ENCODE results near the gene CDC73. TPM values are rescaled to one million over a fixed set of nuclear protein-coding genes. Genes with fewer than 3 reads are reported as not detected.

CDC73 gene
- total and polyA plus RNA-seq, 2 donors (not counting 1 experiment from before 2014, with no cell fraction given) = 18.7 to 69.8 TPM

GRCh38 chr1:193140254-193140653, 18.4 kb downstream of the CDC73 start:
- no peak overlapping the region for H2AFZ ChIP-seq (ENCODE audit: low read length)
- no peak for DNase-seq (ENCODE audit: low read depth in 2 of 2)
- H3K9ac ChIP-seq (ENCODE audit: insufficient read depth, low read length) = no peak overlapping the region
- no peaks in the 10 kb centered on the region for H4K20me1 ChIP-seq (ENCODE audit: control insufficient read depth, extremely low read depth, insufficient read depth, low read length)
- H3K9me3 ChIP-seq (ENCODE audit: control insufficient read depth, insufficient read depth, low read depth, low read length) = no peaks in the 10 kb centered on the region
- no peaks in the 10 kb centered on the region for H3K27me3 ChIP-seq (ENCODE audit: control insufficient read depth, insufficient read depth, low read length)
- H3K4me1 ChIP-seq (ENCODE audit: control insufficient read depth, extremely low read depth, insufficient read depth, low read length) = no peaks in the 10 kb centered on the region
- peaks cover 3% of the 10 kb centered on the region for H3K36me3 ChIP-seq (ENCODE audit: control insufficient read depth, insufficient read depth, low read length)
- no peak overlapping the region for H3K4me2 ChIP-seq (ENCODE audit: extremely low read depth, insufficient read depth, low read length)
- H3K4me3 ChIP-seq (replicated peaks in 1 of 4; ENCODE audit: control extremely low read depth in 1 of 4, insufficient read depth in 1 of 4, low read depth in 3 of 4, low read length in 4 of 4) = no peak overlapping the region
- TF ChIP-seq EZH2 (IDR thresholded peaks at IDR 0.05; ENCODE audit: low read length, missing control alignments) = no peak
- no peak for TF ChIP-seq CTCF (conservative IDR thresholded peaks at IDR 0.05 in 1 of 2, IDR thresholded peaks at IDR 0.05 in 1 of 2; ENCODE audit: low read depth in 1 of 2, low read length in 2 of 2)
- no peak overlapping the region for H3K27ac ChIP-seq (ENCODE audit: insufficient read depth, low read length)
- H3K79me2 ChIP-seq (ENCODE audit: control insufficient read depth, insufficient read depth, low read length) = peaks cover 6% of the 10 kb centered on the region

- TF ChIP-seq CTCF (conservative IDR thresholded peaks at IDR 0.05 in 1 of 2, IDR thresholded peaks at IDR 0.05 in 1 of 2; ENCODE audit: low read depth in 1 of 2, low read length in 2 of 2) = no peak
- TF ChIP-seq EZH2 (IDR thresholded peaks at IDR 0.05; ENCODE audit: low read length, missing control alignments) = no peak
- Histone ChIP-seq H3K36me3 (ENCODE audit: control insufficient read depth, insufficient read depth, low read length) (peaks cover 5% of the 10 kb centered on the region), H4K20me1 (ENCODE audit: control insufficient read depth, extremely low read depth, insufficient read depth, low read length) (no peaks in the 10 kb centered on the region), H3K79me2 (ENCODE audit: control insufficient read depth, insufficient read depth, low read length) (peaks cover 6% of the 10 kb centered on the region), H3K4me2 (ENCODE audit: extremely low read depth, insufficient read depth, low read length) (no peak overlapping the region), H3K27ac (ENCODE audit: insufficient read depth, low read length) (no peak overlapping the region), H3K27me3 (ENCODE audit: control insufficient read depth, insufficient read depth, low read length) (no peaks in the 10 kb centered on the region), H3K4me3 (replicated peaks in 1 of 4; ENCODE audit: control extremely low read depth in 1 of 4, insufficient read depth in 1 of 4, low read depth in 3 of 4, low read length in 4 of 4) (no peak overlapping the region), H3K9me3 (ENCODE audit: control insufficient read depth, insufficient read depth, low read depth, low read length) (no peaks in the 10 kb centered on the region), H3K4me1 (ENCODE audit: control insufficient read depth, extremely low read depth, insufficient read depth, low read length) (no peaks in the 10 kb centered on the region), H3K9ac (ENCODE audit: insufficient read depth, low read length) (no peak overlapping the region), H2AFZ (ENCODE audit: low read length) (no peak overlapping the region)
- no peak for DNase-seq (ENCODE audit: low read depth in 2 of 2)
These were observed 20.0 kb downstream of the CDC73 start for GRCh38 chr1:193141804-193142203.

- H3K4me1 ChIP-seq (ENCODE audit: control insufficient read depth, extremely low read depth, insufficient read depth, low read length) = no peaks in the 10 kb centered on the region
- no peaks in the 10 kb centered on the region for H3K27me3 ChIP-seq (ENCODE audit: control insufficient read depth, insufficient read depth, low read length)
- no peaks in the 10 kb centered on the region for H3K9me3 ChIP-seq (ENCODE audit: control insufficient read depth, insufficient read depth, low read depth, low read length)
- H4K20me1 ChIP-seq (ENCODE audit: control insufficient read depth, extremely low read depth, insufficient read depth, low read length) = no peaks in the 10 kb centered on the region
- H3K4me2 ChIP-seq (ENCODE audit: extremely low read depth, insufficient read depth, low read length) = no peak overlapping the region
- peaks cover 6% of the 10 kb centered on the region for H3K79me2 ChIP-seq (ENCODE audit: control insufficient read depth, insufficient read depth, low read length)
- no peak overlapping the region for H3K9ac ChIP-seq (ENCODE audit: insufficient read depth, low read length)
- H2AFZ ChIP-seq (ENCODE audit: low read length) = no peak overlapping the region
- no peak for TF ChIP-seq CTCF (conservative IDR thresholded peaks at IDR 0.05 in 1 of 2, IDR thresholded peaks at IDR 0.05 in 1 of 2; ENCODE audit: low read depth in 1 of 2, low read length in 2 of 2)
- no peak overlapping the region for H3K4me3 ChIP-seq (replicated peaks in 1 of 4; ENCODE audit: control extremely low read depth in 1 of 4, insufficient read depth in 1 of 4, low read depth in 3 of 4, low read length in 4 of 4)
- H3K36me3 ChIP-seq (ENCODE audit: control insufficient read depth, insufficient read depth, low read length) = peaks cover 5% of the 10 kb centered on the region
- no peak for DNase-seq (ENCODE audit: low read depth in 2 of 2)
- no peak overlapping the region for H3K27ac ChIP-seq (ENCODE audit: insufficient read depth, low read length)
These were observed 20.6 kb downstream of the CDC73 start for GRCh38 chr1:193142409-193142808.
